ENCODE data around the gene DENND5A.

The DENND5A gene

GRCh38 chr11:9142732-9143131, 122.4 kb downstream of the DENND5A start:
- Histone ChIP-seq H3K27me3 (no peaks in the 10 kb centered on the region), H3K4me1 (no peaks in the 10 kb centered on the region), H3K36me3 (peaks cover 8% of the 10 kb centered on the region), H3K4me3 (ENCODE audit: low read depth, low read length) (no peak overlapping the region), H3K9me3 (no peaks in the 10 kb centered on the region)
- TF ChIP-seq CTCF (IDR thresholded peaks at IDR 0.05; ENCODE audit: low read depth, low read length): no peak
- no peak for DNase-seq

GRCh38 chr11:9141186-9141585, 124.0 kb downstream of the DENND5A start:
- no peak overlapping the region for H3K4me3 ChIP-seq (ENCODE audit: low read depth, low read length)
- no peaks in the 10 kb centered on the region for H3K4me1 ChIP-seq
- no peak for TF ChIP-seq CTCF (IDR thresholded peaks at IDR 0.05; ENCODE audit: low read depth, low read length)
- H3K9me3 ChIP-seq: no peaks in the 10 kb centered on the region
- peaks cover 8% of the 10 kb centered on the region for H3K36me3 ChIP-seq
- no peak for DNase-seq
- H3K27me3 ChIP-seq: no peaks in the 10 kb centered on the region

GRCh38 chr11:9139628-9140357, 125.4 kb downstream of the DENND5A start:
- no peaks in the 10 kb centered on the region for H3K9me3 ChIP-seq
- no peak for TF ChIP-seq CTCF (IDR thresholded peaks at IDR 0.05; ENCODE audit: low read depth, low read length)
- no peak overlapping the region for H3K4me3 ChIP-seq (ENCODE audit: low read depth, low read length)
- no peaks in the 10 kb centered on the region for H3K27me3 ChIP-seq
- DNase-seq: no peak
- H3K4me1 ChIP-seq: no peaks in the 10 kb centered on the region
- peaks cover 5% of the 10 kb centered on the region for H3K36me3 ChIP-seq

GRCh38 chr11:9138612-9139579, 126.3 kb downstream of the DENND5A start:
- DNase-seq: no peak
- H3K27me3 ChIP-seq: no peaks in the 10 kb centered on the region
- no peak overlapping the region for H3K4me3 ChIP-seq (ENCODE audit: low read depth, low read length)
- H3K36me3 ChIP-seq: no peaks in the 10 kb centered on the region; the same call in none of the 2 replicates
- no peaks in the 10 kb centered on the region for H3K9me3 ChIP-seq
- no peak for TF ChIP-seq CTCF (IDR thresholded peaks at IDR 0.05; ENCODE audit: low read depth, low read length)
- no peaks in the 10 kb centered on the region for H3K4me1 ChIP-seq

- no peak for DNase-seq
- no peaks in the 10 kb centered on the region for H3K4me1 ChIP-seq
- H3K27me3 ChIP-seq: no peaks in the 10 kb centered on the region
- no peak overlapping the region for H3K4me3 ChIP-seq (ENCODE audit: low read depth, low read length)
- H3K9me3 ChIP-seq: no peaks in the 10 kb centered on the region
- H3K36me3 ChIP-seq: no peaks in the 10 kb centered on the region; the same call in 1 of the 2 replicates
- TF ChIP-seq CTCF (IDR thresholded peaks at IDR 0.05; ENCODE audit: low read depth, low read length): no peak
Measured at GRCh38 chr11:9138133-9138453, 127.1 kb downstream of the DENND5A start.
